Endometrium (tissue), 2 donors: ENCODE measurements around the gene RALB.

Source experiments
- FAIRE-seq: peaks from 2 replicates; lab custom pipeline; 2012; peaks lifted over from hg19 to GRCh38; lab: Jason Lieb, UNC
- donor health status: control.
- donor health status: control.

The RALB gene

DNA sequence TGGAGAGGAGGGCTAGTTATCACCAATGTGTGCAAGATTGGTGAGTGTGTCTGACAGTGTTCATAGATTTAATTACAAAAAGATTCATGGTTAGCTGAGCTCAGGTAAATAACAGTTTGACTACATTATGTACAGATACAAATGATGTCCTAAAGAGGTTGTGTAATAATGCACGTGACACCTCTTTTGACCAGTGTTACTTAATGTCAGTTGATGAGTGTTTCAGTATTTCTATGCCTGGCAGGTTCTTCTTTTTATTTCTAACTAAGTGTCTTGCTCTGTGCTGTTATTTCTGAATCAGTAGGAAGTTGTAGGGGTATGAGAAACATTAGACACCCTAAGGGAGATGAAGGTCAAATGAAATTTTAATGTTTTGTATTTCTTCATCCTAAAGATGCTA is 85.4 kb downstream of the RALB start:
- FAIRE-seq = no peak

DNA sequence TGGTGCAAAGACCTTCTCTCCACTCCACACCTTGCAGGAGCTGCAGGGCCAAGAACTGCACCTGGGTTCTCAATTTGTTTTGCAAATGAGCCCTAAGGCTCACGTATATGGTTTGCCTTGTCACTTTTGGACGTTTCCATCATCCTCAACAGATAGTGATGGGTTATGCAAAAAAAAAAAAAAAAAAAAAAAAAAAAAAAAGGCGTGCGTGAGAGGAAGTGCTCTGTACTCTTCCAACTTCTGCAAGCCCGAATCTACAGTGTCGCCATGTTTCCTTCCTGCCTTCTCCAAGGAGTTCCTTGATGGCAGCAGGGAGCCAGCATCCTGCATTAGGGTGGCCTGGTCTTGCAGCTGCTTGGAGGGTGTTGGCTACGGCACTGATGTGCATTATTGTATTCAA is 89.3 kb downstream of the RALB start:
- no peak for FAIRE-seq

DNA sequence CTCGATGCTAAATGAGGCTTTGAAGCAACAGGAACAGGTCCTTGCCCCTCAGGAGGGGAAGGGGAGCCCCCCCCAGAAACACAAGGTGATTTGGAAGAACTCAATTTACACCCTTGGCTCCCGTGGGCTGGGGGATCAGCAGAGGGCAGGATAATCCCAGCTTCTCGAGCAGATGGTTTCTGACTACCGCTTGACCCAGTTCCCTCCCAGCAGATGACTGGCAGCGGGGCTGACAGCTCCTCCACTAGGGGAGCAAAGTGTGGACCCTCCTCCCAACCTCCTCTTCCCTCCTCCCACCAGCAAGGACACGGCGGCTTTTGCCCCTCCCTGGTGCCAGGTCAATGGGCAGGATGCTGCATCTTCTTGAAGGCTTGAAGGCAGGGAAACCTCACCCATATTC is 89.8 kb downstream of the RALB start:
- no peak for FAIRE-seq

DNA sequence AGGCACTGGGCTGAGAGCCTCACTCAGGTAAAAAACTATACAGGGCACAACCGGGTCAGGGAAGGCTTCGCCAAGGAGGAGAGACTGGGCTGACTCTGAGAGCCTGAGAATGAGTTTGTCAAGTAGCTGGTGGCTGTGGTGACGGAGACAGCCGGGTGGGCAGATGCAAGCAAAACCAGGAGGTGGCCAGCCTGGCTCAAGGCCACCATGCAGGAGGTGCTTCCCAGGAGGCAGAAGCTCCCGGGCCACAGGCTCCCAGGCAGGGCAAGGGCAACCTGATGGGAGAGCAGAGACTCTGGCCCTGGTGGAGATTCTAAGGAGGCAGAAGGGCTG is 90.4 kb downstream of the RALB start:
- FAIRE-seq = no peak

DNA sequence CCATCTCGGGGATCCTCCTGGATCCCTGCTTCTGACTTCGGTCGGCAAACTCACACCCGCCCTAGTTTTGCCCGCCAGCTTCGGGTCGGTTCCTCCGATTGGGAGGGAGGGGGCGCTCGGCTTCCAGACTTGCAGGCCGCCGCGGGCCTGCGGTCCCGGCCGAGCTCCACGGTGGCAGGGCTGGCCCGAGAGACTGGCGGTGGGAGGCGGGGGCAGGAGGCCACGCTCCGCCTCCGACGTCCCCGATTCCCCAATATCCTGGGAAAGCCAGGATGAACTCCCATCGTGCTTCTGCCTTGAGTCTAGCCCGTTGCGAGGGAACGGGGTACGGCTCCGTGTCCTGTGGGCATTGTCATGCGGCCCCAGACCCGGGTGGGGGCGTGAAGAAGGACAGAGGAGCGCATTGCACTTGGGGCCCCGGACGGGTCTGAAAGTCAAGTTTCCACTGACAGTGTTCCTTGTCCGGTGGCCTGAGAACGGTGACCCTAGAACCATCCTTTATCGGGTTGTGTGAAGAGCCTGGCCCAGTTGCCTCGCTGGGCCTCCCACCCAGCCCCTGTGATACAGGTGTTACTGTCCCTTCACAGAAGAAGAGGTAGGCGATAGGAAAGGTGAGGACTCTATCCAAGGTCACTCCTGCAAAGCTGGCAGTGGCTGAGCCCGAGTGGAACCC is 90.9 kb downstream of the RALB start:
- FAIRE-seq = no peak
